ENCODE data around the gene HADH.

Gene HADH

DNA sequence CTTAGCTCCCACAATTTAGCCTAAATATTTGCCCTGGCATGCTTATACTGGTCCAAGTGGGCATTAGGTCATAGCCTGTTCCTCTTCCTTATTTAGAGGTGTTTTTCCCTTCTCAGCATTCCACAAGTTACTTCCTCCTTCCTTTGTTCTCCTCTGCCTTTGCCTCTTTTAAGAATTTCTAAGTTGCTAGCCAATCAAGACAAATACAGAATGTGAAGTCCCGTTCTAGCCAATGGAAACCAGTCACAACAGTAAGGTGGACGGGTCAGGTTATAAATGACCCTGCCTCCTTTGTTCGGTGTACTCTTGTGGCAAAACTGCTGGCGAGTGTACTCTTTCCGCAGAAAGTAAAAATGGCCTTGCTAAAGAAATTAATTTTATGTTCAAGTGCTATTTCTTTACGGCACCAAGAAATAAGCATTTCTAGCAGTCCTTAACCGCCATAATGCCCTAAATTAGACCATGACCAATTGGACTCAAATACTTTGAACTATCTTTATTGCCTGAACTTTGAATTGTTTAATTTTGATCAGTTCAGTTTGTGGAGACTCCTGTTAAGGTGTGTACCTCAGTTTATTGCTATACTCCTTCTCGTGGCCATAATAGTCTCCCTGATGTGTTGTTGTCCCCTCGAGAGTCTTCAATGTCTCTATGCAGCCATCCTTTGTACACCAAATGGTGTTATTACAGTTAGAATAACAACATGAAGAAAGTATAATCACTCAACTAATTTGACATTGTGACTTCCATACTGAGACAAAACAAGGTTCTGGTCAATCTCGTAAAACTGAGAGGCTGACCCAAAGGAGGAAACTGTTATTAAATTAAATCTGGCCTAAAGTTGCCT is 1.6 kb upstream of the HADH start:
- peak overlapping the region; percentile 85 for H3K4me3 ChIP-seq (ENCODE audit: low read depth, low read length)
- peak; percentile 72 for DNase-seq (ENCODE audit: low read depth)
- TF ChIP-seq, protein P1, sequence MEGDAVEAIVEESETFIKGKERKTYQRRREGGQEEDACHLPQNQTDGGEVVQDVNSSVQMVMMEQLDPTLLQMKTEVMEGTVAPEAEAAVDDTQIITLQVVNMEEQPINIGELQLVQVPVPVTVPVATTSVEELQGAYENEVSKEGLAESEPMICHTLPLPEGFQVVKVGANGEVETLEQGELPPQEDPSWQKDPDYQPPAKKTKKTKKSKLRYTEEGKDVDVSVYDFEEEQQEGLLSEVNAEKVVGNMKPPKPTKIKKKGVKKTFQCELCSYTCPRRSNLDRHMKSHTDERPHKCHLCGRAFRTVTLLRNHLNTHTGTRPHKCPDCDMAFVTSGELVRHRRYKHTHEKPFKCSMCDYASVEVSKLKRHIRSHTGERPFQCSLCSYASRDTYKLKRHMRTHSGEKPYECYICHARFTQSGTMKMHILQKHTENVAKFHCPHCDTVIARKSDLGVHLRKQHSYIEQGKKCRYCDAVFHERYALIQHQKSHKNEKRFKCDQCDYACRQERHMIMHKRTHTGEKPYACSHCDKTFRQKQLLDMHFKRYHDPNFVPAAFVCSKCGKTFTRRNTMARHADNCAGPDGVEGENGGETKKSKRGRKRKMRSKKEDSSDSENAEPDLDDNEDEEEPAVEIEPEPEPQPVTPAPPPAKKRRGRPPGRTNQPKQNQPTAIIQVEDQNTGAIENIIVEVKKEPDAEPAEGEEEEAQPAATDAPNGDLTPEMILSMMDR (IDR thresholded peaks at IDR 0.05; ENCODE audit: control insufficient read depth, extremely low read depth, insufficient read depth) = no peak

DNA sequence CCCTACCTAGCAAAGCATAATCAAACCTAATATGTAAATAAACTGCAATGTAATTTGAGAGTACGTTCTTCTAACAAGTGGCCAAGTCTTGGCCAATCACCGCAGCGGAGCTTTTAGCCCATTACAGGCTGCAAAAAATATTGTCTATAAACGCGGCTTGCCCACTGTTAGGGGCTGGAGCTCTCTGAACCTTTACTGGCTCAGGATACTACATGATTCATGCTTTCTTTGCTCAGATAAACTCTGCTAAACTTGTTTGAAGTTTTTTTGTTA is 990 bp upstream of the HADH start:
- TF ChIP-seq, protein P1 (IDR thresholded peaks at IDR 0.05; ENCODE audit: control insufficient read depth, extremely low read depth, insufficient read depth) = no peak
- peak; percentile 65 for DNase-seq (ENCODE audit: low read depth)
- peak overlapping the region; percentile 85 for H3K4me3 ChIP-seq (ENCODE audit: low read depth, low read length)

DNA sequence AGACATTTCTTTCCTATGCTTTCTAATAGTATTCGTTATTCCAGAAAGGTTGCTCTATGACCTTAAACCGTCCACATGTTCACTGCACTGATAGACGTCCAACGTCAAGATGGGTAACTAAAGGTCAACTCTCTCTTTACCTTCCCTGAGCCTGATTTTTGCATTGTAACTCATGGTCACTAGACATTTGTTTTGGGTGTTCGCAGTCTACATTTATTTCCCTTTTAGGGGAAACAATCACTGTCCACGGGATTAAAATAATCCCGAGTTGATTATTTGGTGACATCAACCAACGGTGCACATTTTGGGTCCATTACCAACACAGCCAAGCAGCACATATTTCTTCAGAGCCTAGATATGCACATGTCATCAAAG is 540 bp upstream of the HADH start:
- no peak for DNase-seq (ENCODE audit: low read depth)
- TF ChIP-seq, protein P1 (IDR thresholded peaks at IDR 0.05; ENCODE audit: control insufficient read depth, extremely low read depth, insufficient read depth) = no peak
- H3K4me3 ChIP-seq (ENCODE audit: low read depth, low read length) = peak overlapping the region; percentile 85

DNA sequence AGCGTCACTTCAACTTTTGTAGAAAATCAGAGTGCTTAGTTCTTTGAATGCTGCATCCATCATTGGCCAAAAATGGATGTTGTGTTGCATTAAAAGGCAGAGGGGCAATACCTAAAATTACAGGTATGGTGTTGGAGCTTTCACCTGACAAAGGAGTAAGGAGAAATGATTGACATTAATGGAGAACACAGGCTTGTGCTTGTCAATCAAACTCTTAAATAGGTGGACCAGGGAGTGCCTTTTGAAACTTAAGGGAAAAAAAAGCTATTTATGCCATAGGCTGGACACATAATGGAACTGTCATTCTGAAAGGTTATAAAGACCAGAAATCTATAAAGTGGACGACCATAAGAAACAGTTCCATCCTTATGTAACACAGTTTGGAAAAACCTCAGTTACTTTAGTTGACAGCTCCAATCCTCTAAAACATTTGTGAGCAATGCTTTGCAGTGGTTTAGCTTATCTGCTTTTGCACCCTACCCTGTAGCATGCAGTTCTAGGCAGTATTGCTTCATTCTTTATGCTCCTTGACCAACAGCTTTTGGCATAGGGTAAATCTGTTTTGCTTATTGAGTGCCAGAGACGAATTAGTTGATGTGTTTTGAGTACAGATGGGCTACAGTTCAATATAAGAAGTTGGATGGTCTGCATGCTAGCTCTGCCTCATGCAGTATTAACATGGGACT is 2.4 kb downstream of the HADH start:
- DNase-seq (ENCODE audit: low read depth) = no peak
- no peak overlapping the region for H3K4me3 ChIP-seq (ENCODE audit: low read depth, low read length)
- TF ChIP-seq, protein P1 (IDR thresholded peaks at IDR 0.05; ENCODE audit: control insufficient read depth, extremely low read depth, insufficient read depth) = no peak

DNA sequence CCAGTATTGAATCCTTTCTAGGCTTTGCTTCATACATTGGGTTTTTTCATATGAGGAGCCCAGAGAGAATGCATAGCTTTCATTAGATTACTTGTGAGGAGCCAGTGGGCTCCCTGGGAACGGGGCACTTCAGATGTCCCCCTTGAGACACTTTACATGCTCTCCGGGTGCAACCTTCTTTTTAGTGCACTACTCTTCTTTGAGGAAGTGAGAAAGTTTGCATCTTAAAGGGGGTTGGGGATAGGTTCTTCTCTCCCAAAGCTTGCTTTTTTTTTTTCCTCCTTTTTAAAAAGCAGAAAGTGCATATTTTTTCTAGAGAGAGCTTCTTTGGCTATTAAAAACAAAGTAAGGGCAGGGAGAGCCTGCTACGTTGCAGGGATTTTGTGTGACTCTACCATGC is 4.3 kb downstream of the HADH start:
- no peak overlapping the region for H3K4me3 ChIP-seq (ENCODE audit: low read depth, low read length)
- DNase-seq (ENCODE audit: low read depth) = no peak
- TF ChIP-seq, protein P1 (IDR thresholded peaks at IDR 0.05; ENCODE audit: control insufficient read depth, extremely low read depth, insufficient read depth) = no peak

DNA sequence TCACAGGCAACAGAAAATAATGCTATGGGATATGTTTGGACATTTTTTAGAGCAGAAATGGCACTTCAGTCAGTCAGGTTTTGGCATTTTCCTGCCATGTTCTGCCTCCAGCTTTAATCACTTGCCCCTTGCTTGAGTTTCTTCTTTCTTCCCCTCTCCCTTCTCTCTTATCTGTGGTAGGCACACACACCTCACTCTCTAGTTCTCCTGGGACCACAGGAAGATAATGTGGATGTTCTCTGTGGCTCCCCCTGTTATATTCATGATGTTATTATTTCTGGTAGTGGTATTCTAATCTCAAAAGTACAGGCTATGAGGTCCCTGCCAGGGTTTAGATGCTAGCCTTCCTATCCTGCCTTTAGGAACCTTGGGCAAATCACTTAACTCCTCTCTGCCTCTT is 5.2 kb downstream of the HADH start:
- DNase-seq (ENCODE audit: low read depth) = no peak
- TF ChIP-seq, protein P1 (IDR thresholded peaks at IDR 0.05; ENCODE audit: control insufficient read depth, extremely low read depth, insufficient read depth) = no peak
- no peak overlapping the region for H3K4me3 ChIP-seq (ENCODE audit: low read depth, low read length)

Measured in LNCaP clone FGC (cell line).